H4 (cell line): ENCODE data around the gene D2HGDH. TPM values are rescaled to one million over a fixed set of nuclear protein-coding genes. Genes with fewer than 3 reads are reported as not detected.
"Not testable (repeated sequence)": the region's sequence is repeated elsewhere in the genome, so short reads cannot be mapped to it uniquely, and the experiment has no call there.

Experiments used
- DNase-seq: peaks from one replicate; pipeline ENCODE4 v3.0.0-alpha.2; 2015; ENCODE audit warnings: low spot score
- total RNA-seq: library from RNA; depleted of rRNA; stranded (reverse); fragments of >200 nt; shearing (Covaris generic); gene quantifications from 2 replicates; pipeline ENCODE4 v1.2.3, GENCODE V29; 2014

The D2HGDH gene
- total RNA-seq, 1 experiment from 2014 or later = 7.2 TPM

DNA sequence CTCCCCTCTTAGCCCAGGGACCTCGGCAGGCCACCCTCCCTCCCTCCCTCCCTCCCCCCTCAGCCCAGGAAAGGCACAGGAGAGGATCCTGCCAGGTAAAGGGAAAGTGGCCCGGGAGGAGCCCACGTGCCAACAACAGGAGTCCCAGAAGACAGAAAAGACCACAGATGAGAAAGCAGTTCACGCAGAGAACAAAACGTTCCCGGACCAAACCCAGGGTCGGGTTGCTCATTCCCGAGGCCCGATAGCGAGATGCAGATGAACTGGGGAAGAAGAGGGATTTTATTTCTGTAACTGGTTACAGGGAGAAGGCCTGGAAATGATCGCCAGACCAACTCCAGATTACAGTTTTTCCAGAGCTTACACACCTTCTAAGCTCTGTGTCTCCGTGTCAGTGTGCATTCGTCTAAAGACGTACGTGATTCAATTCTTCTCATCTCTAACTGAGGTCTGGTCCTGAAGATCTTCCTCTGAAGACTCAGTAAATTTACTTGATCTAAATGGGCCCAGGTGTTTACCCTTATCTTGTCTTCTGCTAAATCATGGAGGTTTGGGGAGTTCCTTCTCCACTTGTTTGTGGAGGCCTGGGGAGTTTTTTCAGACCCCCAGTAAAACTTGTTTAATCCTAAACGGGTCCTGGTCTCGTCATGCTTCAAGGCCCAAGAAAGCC, 73.8 kb downstream of the D2HGDH start:
- DNase-seq = no peak

- no peak for DNase-seq
These were observed 74.4 kb downstream of the D2HGDH start, which contains the start of gene NEU4 for GRCh38 chr2:241808721-241809382. Gene NEU4 (plus strand): TSS chr2:241809193. CDS start chr2:241814485, 5,292 bp downstream.

- no peak for DNase-seq
These were observed 75.2 kb downstream of the D2HGDH start for GRCh38 chr2:241809383-241810306.

DNA sequence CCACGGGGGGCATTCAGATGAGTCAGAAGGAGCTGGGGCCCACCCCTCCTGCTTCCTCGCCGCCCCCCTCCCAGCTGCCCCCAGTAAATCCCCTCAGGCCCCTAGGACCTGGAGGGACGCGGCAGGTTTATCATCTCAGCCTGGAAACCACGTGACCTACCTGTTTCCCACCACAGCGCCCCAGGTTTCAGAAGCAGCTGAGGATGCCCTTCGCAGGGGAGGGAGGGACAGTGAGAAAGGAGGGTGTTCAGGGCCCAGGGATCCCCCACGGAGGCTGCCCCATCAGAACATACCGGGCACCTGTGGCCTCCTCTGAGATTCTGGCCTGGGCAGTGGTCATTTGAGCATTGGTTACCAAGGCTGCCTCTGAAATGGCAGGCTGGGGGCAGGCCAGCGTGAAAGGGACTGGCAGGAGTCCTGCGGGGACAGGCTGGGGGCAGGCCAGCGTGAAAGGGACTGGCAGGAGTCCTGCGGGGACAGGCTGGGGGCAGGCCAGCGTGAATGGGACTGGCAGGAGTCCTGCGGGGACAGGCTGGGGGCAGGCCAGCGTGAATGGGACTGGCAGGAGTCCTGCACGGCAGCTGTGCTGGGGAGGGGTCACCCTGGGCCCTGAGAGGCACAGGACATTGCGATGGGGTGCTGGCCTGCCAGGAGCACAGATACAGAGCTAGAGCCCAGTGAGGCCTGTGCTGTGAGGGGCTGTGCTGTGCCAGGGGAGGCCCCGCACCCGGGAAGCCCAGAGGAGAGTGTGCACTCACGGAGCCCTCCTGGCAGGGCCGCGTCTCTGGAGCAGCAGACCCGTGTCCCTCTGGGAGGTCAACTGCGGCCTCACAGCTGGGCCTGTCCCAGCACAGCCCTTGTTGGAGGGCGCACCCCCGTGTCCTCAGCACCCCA, 76.1 kb downstream of the D2HGDH start:
- no peak for DNase-seq

GRCh38 chr2:241811201-241811951, 76.9 kb downstream of the D2HGDH start:
- DNase-seq = no peak

DNA sequence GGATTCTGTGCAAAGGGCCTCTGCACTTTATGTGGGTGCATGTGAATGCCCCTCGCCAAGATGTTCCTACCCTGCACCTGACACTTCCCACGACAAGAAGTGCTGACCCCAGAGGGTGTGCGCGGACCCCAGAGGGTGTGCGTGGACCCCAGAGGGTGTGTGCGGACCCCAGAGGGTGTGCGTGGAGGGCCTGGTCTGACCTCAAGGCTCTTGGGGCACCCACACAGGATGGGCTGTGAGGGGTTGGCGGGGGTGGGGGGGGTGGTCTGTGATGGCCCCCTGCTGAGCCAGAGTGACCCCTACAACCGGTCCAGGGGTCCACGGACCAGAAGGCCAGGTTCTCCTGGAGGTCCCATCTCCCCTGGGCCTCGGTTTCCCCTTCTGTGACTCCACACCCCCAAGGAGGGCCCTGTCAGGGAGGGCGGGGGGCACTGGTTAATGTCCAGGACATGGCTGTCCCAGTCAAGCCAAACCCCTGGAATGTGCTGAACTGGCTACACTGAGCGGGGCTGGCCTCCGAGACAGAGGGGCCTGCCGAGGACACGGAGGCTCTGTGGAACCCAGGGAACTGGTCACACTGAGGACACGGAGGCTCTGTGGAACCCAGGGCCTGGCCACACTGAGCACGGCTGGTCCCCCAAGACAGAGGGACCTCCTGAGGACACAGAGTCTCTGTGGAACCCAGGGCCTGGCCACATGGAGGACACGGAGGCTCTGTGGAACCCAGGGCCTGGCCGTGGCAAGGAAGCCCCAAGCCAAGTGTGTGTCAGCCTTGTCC, 77.7 kb downstream of the D2HGDH start:
- DNase-seq = no peak

- DNase-seq = no peak
These were observed 78.6 kb downstream of the D2HGDH start for GRCh38 chr2:241812730-241813643.

DNA sequence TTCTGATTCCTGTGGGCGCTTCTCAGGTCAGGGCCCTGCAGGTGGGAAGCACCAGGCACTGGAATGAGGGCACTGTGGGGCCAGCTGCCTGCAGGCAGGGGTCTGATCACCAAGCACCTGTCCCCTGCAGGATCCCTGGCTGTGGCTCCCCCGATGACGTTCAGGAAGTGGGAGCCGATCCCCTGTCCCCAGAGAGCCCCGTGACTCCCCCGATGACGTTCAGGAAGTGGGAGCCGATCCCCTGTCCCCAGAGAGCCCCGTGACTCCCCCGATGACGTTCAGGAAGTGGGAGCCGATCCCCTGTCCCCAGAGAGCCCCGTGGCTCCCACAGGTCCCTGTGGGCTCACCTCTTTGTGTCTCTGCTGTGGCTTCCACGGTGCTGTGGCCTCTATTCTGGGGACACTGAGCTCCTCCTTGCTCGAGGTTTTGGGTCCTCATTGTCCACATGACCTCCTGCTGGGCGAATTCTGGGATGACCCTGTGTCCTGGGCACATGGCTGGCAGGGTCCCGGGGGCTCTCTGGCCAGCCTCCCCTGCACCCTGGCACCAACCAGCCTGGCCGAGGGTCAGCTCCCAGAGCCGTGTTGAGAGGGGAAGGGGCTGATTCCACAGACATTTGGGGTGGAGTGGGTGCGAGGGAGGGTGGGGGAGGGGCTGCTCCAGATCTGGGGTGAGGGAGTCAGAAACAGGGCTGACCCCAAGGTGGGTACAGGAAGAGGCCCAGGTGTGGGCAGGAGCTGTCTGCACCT, 79.4 kb downstream of the D2HGDH start:
- no peak for DNase-seq

DNA sequence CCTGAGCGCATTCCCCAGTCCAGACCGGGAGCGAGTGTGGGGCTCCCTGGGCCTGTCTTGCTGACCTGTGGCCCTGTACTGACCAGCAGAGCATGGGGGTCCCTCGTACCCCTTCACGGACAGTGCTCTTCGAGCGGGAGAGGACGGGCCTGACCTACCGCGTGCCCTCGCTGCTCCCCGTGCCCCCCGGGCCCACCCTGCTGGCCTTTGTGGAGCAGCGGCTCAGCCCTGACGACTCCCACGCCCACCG, 79.9 kb downstream of the D2HGDH start:
- no peak for DNase-seq

DNA sequence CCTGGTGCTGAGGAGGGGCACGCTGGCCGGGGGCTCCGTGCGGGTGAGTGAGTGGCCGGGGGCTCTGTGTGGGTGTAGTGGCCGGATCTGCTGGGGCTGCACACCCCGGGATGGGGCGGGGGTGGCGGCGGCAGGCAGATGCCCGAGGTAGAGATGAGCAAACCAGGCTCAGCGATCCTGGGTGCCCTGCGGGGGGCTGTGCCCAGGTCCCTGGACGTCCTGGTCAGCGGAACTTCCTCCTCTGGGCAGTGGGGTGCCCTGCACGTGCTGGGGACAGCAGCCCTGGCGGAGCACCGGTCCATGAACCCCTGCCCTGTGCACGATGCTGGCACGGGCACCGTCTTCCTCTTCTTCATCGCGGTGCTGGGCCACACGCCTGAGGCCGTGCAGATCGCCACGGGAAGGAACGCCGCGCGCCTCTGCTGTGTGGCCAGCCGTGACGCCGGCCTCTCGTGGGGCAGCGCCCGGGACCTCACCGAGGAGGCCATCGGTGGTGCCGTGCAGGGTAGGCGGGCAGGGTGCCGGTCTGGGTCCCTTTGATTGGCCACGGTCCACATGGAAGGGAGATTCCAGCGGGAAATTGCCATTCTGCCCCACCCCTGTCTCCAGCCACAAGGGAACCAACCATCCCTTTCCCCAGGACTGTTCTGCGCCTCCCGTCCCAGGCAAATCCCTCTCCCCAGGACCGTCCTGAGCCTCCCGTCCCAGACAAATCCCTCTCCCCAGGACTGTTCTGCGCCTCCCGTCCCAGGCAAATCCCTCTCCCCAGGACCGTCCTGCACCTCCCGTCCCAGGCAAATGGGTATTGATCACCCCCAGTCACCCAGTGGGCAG, 80.4 kb downstream of the D2HGDH start:
- DNase-seq = no peak

DNA sequence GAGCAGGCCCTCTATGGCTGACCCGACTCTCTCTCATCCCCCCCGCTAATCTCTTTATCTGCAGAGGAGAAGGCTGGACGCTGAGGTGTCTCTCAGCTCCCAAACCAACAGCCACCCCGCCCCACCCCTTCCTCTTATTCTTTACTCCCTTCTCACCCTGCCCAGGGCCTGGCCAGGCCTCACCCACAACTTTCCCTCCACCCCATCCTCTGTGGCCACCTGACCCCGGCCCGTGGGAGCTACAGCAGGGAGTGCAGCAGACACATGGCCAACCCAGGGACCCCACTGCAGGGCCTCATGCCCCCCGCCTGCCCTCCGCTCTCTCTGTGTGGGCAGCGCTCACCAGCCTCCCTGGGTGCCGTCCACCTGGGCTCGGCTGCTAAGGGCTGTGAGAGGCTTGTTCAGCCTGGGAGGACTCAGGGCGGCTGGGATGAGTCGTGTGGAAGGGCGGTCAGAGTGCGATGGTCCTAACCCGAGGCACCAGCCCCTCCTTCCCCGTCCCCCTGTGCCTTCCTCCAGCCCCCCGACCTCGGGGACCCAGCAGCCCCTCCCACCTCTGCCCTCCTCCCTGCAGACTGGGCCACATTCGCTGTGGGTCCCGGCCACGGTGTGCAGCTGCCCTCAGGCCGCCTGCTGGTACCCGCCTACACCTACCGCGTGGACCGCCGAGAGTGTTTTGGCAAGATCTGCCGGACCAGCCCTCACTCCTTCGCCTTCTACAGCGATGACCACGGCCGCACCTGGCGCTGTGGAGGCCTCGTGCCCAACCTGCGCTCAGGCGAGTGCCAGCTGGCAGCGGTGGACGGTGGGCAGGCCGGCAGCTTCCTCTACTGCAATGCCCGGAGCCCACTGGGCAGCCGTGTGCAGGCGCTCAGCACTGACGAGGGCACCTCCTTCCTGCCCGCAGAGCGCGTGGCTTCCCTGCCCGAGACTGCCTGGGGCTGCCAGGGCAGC, 81.3 kb downstream of the D2HGDH start:
- no peak for DNase-seq

- no peak for DNase-seq
These were observed 82.1 kb downstream of the D2HGDH start for GRCh38 chr2:241816431-241817121.

GRCh38 chr2:241817126-241817820, 82.8 kb downstream of the D2HGDH start:
- no peak for DNase-seq

DNA sequence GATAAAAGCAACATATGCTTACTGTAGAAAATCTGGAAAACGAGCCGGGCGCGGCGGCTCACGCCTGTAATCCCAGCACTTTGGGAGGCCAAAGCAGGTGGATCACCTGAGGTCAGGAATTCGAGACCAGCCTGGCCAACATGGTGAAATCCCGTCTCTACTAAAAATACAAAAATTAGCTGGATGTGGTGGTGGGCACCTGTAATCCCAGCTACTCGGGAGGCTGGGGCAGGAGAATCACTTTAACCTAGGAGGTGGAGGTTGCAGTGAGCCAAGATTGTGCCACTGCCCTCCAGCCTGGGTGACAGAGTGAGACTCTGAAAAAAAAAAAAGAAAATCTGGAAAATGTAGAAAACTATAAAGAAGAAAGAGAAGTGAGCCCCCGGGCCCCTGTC, 83.4 kb downstream of the D2HGDH start:
- DNase-seq = not testable (repeated sequence)
